ENCODE results near the gene DDC. TPM values are rescaled to one million over a fixed set of nuclear protein-coding genes. Genes with fewer than 3 reads are reported as not detected.

DDC gene, protein sequence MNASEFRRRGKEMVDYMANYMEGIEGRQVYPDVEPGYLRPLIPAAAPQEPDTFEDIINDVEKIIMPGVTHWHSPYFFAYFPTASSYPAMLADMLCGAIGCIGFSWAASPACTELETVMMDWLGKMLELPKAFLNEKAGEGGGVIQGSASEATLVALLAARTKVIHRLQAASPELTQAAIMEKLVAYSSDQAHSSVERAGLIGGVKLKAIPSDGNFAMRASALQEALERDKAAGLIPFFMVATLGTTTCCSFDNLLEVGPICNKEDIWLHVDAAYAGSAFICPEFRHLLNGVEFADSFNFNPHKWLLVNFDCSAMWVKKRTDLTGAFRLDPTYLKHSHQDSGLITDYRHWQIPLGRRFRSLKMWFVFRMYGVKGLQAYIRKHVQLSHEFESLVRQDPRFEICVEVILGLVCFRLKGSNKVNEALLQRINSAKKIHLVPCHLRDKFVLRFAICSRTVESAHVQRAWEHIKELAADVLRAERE
- total RNA-seq (2021) (not detected in 2 replicates), Bru-seq, nascent RNA (percentile 2 among the genes with signal in this experiment), BruChase-seq, experiment 1, labeled RNA remaining after a 2-hour chase (percentile 0 among the genes with signal in this experiment), BruChase-seq, experiment 2, labeled RNA remaining after a 6-hour chase (percentile 4 among the genes with signal in this experiment)
- long read RNA-seq = 0 reads

DNA sequence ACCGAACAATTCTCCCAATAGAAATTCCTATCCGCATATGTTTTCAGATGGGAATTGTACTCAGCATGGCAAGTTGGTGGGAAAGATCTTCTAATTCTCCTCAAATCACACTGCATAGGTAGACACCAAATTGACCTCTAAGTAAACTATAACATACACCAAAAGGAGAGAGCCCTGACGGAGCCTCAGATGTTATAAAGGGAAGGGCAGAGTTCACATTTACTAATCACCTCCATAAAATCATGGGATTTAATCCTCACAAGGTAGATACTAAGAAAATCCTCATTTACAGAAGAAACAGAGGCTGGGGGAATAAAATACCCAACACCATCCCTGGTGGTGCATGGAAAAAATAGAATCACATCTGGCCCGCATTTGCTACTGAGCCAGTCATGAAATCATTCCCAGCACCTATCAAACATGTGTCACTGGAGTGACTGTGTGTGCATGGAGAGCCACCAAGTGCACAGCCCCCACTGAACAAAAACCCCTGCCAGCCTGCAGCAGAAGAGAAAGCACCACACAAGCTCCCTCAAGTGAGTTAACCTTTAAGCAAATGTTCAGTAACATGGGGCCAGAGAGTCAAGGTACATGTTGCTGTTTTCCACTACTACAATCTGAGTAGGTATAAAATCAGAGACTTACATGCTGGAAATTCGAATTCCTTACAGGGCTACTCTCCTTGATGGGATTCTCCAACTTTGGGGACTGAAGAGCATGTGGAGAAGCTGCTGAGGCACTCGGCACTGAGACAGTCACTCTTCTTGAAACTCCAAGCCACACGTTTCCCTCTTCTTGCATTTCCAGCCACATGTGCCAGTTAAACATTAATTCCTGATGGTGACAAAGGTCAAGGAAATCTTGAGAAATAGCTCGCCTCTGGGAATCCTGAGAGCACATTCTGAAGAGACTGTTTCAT is at the start of gene DDC:
Gene DDC, minus strand, starts transcription at position 766 of the 919 bp plus-strand sequence. CDS start 21,320 bp downstream, outside the sequence.
- Histone ChIP-seq H3K36me3 (ENCODE audit: low read depth) (no peaks in the 10 kb centered on the region), H3K9me2 (ENCODE audit: insufficient read depth) (no peaks in the 10 kb centered on the region), H3K4me3 (no peak within 1 kb of the TSS), H4K20me1 (ENCODE audit: insufficient read depth) (no peaks in the 10 kb centered on the region), H3K27ac (no peak within 1 kb of the TSS), H3K4me1 (replicated peaks; ENCODE audit: insufficient read depth) (no peaks in the 10 kb centered on the region), H3K79me2 (ENCODE audit: low read depth) (no peaks in the 10 kb centered on the region), H3K9me3 (ENCODE audit: insufficient read depth, low read depth) (no peaks in the 10 kb centered on the region), H3K27me3 (ENCODE audit: insufficient read depth, low read depth) (peaks cover 31% of the 10 kb centered on the region; the same call in 1 of the 2 replicates), H3F3A (ENCODE audit: insufficient read depth, low read depth) (no peaks in the 10 kb centered on the region), H2AFZ (no peak within 1 kb of the TSS), H3K4me2 (no peak within 1 kb of the TSS)
- intact Hi-C loops (cut with micrococcal nuclease; ENCODE audit: unreplicated experiment) = loop anchor here (5.0 kb wide), 1 partner anchor 98 kb away; no protein-coding TSS in a partner anchor
- POLR2A ChIA-PET (ENCODE audit: unreplicated experiment) = no interaction called here
- BruUV-seq (replicated peaks) = no TSS peak
- CTCF ChIA-PET = no interaction called here
- TF ChIP-seq, protein P1, sequence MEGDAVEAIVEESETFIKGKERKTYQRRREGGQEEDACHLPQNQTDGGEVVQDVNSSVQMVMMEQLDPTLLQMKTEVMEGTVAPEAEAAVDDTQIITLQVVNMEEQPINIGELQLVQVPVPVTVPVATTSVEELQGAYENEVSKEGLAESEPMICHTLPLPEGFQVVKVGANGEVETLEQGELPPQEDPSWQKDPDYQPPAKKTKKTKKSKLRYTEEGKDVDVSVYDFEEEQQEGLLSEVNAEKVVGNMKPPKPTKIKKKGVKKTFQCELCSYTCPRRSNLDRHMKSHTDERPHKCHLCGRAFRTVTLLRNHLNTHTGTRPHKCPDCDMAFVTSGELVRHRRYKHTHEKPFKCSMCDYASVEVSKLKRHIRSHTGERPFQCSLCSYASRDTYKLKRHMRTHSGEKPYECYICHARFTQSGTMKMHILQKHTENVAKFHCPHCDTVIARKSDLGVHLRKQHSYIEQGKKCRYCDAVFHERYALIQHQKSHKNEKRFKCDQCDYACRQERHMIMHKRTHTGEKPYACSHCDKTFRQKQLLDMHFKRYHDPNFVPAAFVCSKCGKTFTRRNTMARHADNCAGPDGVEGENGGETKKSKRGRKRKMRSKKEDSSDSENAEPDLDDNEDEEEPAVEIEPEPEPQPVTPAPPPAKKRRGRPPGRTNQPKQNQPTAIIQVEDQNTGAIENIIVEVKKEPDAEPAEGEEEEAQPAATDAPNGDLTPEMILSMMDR (conservative IDR thresholded peaks at IDR 0.05) = no peak
- TF ChIP-seq EZH2 (IDR thresholded peaks at IDR 0.05; ENCODE audit: low read depth) = no peak
- no peak for DNase-seq

DNA sequence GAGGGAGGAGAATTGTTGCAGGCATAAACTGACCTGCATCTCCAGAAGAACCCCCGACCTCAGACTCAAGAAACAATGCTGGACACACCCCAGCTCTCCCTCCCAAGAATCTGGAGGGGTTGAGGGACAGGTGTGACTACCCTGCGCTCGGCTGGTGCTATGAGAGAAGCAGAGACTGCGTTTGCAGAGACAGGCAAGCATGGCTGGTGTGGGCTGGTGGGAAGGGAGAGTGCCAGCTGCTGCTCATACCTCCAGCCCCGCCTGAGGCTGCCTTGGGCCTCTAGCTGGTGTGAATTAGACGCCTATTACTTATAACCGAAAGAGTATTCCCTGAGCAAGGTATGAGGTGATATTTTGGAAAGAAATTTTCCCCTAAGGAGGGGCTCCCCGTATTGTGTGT is 48.3 kb upstream of the DDC start:
- intact Hi-C loops (cut with micrococcal nuclease; ENCODE audit: unreplicated experiment) = no loop called here
- Histone ChIP-seq H3K4me3 (no peak overlapping the region), H3K27ac (no peak overlapping the region), H3K4me1 (replicated peaks; ENCODE audit: insufficient read depth) (peaks cover 11% of the 10 kb centered on the region), H3K27me3 (ENCODE audit: insufficient read depth, low read depth) (no peaks in the 10 kb centered on the region), H3K4me2 (no peak overlapping the region), H3K79me2 (ENCODE audit: low read depth) (no peaks in the 10 kb centered on the region), H3K9me3 (ENCODE audit: insufficient read depth, low read depth) (no peaks in the 10 kb centered on the region), H2AFZ (no peak overlapping the region), H3K36me3 (ENCODE audit: low read depth) (peaks cover 30% of the 10 kb centered on the region), H3K9me2 (ENCODE audit: insufficient read depth) (no peaks in the 10 kb centered on the region), H3F3A (ENCODE audit: insufficient read depth, low read depth) (peaks cover 12% of the 10 kb centered on the region; the same call in 1 of the 2 replicates), H4K20me1 (ENCODE audit: insufficient read depth) (peaks cover 24% of the 10 kb centered on the region)
- no peak for DNase-seq
- ChIA-PET POLR2A (ENCODE audit: unreplicated experiment) (no interaction called here), CTCF (no interaction called here)
- no TSS peak for BruUV-seq (replicated peaks)
- no peak for TF ChIP-seq EZH2 (IDR thresholded peaks at IDR 0.05; ENCODE audit: low read depth)
- TF ChIP-seq, protein P1 (conservative IDR thresholded peaks at IDR 0.05) = no peak

DNA sequence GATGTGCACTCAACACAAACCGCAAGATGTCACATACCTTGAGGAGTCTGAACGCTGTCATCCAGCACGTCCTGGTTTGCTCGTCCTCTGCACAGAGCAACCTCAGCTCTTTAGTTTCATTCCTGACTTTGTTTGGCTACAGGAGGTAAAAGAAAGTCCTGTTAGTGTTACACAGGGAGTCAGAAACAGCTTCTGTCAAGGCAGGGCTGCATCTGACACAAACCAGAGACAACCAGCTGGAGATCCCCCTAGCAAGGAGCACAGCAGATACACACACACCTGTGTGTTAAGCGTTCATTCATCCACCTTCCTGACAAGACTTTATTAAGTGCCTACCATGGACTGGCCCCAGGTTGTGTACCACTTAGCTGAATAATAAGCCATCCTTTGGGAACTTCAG is 47.5 kb upstream of the DDC start:
- no peaks in the 10 kb centered on the region for H3K27me3 ChIP-seq (ENCODE audit: insufficient read depth, low read depth)
- BruUV-seq (replicated peaks) = no TSS peak
- no peaks in the 10 kb centered on the region for H3K79me2 ChIP-seq (ENCODE audit: low read depth)
- H3K9me2 ChIP-seq (ENCODE audit: insufficient read depth) = no peaks in the 10 kb centered on the region
- CTCF ChIA-PET = interaction anchor here (0.6 kb wide), 1 partner anchor 332 kb away, joined by 3 read pairs; no protein-coding TSS in a partner anchor
- H3K4me2 ChIP-seq = no peak overlapping the region
- no peak overlapping the region for H2AFZ ChIP-seq
- peaks cover 6% of the 10 kb centered on the region for H3K4me1 ChIP-seq (replicated peaks; ENCODE audit: insufficient read depth)
- TF ChIP-seq, protein P1 (conservative IDR thresholded peaks at IDR 0.05) = no peak
- no peak for TF ChIP-seq EZH2 (IDR thresholded peaks at IDR 0.05; ENCODE audit: low read depth)
- peaks cover 26% of the 10 kb centered on the region for H4K20me1 ChIP-seq (ENCODE audit: insufficient read depth)
- intact Hi-C loops (cut with micrococcal nuclease; ENCODE audit: unreplicated experiment) = no loop called here
- H3F3A ChIP-seq (ENCODE audit: insufficient read depth, low read depth) = peaks cover 12% of the 10 kb centered on the region; the same call in 1 of the 2 replicates
- POLR2A ChIA-PET (ENCODE audit: unreplicated experiment) = no interaction called here
- H3K9me3 ChIP-seq (ENCODE audit: insufficient read depth, low read depth) = no peaks in the 10 kb centered on the region
- no peak for DNase-seq
- peaks cover 30% of the 10 kb centered on the region for H3K36me3 ChIP-seq (ENCODE audit: low read depth)
- no peak overlapping the region for H3K4me3 ChIP-seq
- H3K27ac ChIP-seq = no peak overlapping the region

All from PC-9 (cell line).